ENCODE data around the gene GSDMA. TPM values are rescaled to one million over a fixed set of nuclear protein-coding genes. Genes with fewer than 3 reads are reported as not detected.

The GSDMA gene
- total and polyA plus RNA-seq, 9 of the 15 experiments (the other 6 are each of a cell fraction or from before 2014, with no cell fraction given), result 0.04 to 0.13 (median 0.07) TPM; not detected in 2

- ChIA-PET POLR2A (interaction anchor here (0.7 kb wide), 1 partner anchor 14 kb away, joined by 3 read pairs; no protein-coding TSS in a partner anchor), CTCF (ENCODE audit: low intra/inter-chr PET ratio) (no interaction called here)
- 93% methylated on average over 19 of the region's 19 CpGs for WGBS (ENCODE audit: insufficient coverage, low coverage, missing lambda C conversion rate)
- Histone ChIP-seq H3K79me2 (ENCODE audit: control insufficient read depth, insufficient read depth, low read length) (no peaks in the 10 kb centered on the region), H3K9me3 (replicated peaks; ENCODE audit: control insufficient read depth, insufficient read depth, low read depth, low read length) (no peaks in the 10 kb centered on the region), H3K36me3 (ENCODE audit: control insufficient read depth, insufficient read depth, low read length) (peaks cover 91% of the 10 kb centered on the region), H3K4me1 (replicated peaks in 1 of 2; ENCODE audit: control insufficient read depth in 2 of 2, insufficient read depth in 2 of 2, low read length in 2 of 2) (peaks cover 2 to 33% of the 10 kb centered on the region in 2 experiments; a peak in 4 of 5 replicates), H3K9ac (ENCODE audit: insufficient read depth in 1 of 2, low read depth in 2 of 2, low read length in 2 of 2) (no peak overlapping the region; a peak in 1 of 4 replicates), H3K9me1 (ENCODE audit: control insufficient read depth, insufficient read depth, low read length) (no peaks in the 10 kb centered on the region), H4K20me1 (replicated peaks; ENCODE audit: control insufficient read depth, insufficient read depth, low read length) (0 out of 2 replicates have a peak, but pooled peaks cover 4% of the 10 kb centered on the region), H3K4me3 (no peak overlapping the region), H2AFZ (ENCODE audit: low read depth, low read length) (no peak overlapping the region), H3K4me2 (ENCODE audit: insufficient read depth, low read length) (no peak overlapping the region), H3K27me3 (ENCODE audit: control insufficient read depth in 2 of 2, insufficient read depth in 2 of 2, low read length in 2 of 2) (no peaks in the 10 kb centered on the region), H3K27ac (ENCODE audit: extremely low read depth, low read depth, low read length) (no peak overlapping the region)
- intact Hi-C loops (cut with micrococcal nuclease), result no loop called here
- DNase-seq (ENCODE audit: extremely low read depth in 1 of 4, low spot score in 3 of 4), result peak in 1 of 4 experiments; percentile 8
- no peak for FAIRE-seq
- ATAC-seq, result no peak
- BruUV-seq (replicated peaks), result no TSS peak
- no peak for TF ChIP-seq RERE (CRISPR knock-in tag; IDR thresholded peaks at IDR 0.05; ENCODE audit: borderline replicate concordance)
- TF ChIP-seq CREBBP (IDR thresholded peaks at IDR 0.05; ENCODE audit: low read depth, low read length), result no peak
- TF ChIP-seq ARNT (IDR thresholded peaks at IDR 0.05), result no peak
- TF ChIP-seq ZNF239 (CRISPR knock-in tag; IDR thresholded peaks at IDR 0.05), result no peak
- no peak for TF ChIP-seq SREBF2 (CRISPR knock-in tag; IDR thresholded peaks at IDR 0.05)
- TF ChIP-seq CREB1 (IDR thresholded peaks at IDR 0.05), result no peak
- TF ChIP-seq CREB1 (CRISPR knock-in tag; IDR thresholded peaks at IDR 0.05), result no peak
- in situ Hi-C loops (cut with MboI), result loop anchor here (25.0 kb wide), 1 partner anchor 264 kb away; the partner anchor contains the start of gene CDC6
Observed at GRCh38 chr17:40022961-40023541, 60.2 kb downstream of the GSDMA start.

Measured in K562 (cell line).